HG02610 (cell line): Measurements from ENCODE around the gene L1CAM.

ENCODE experiments used
- ATAC-seq: cut with Tn5 transposase; IDR thresholded peaks from one replicate; pipeline ENCODE4 v1.9.1; 2021; ENCODE audit warnings: mild to moderate bottlenecking, moderate library complexity; ENCODE audit not compliant: unreplicated experiment

The L1CAM gene

GRCh38 chrX:153812220-153812619, 73.8 kb downstream of the L1CAM start:
- no peak for ATAC-seq
